ENCODE data around the gene ZNF260.
"Not testable (repeated sequence)": the region's sequence is repeated elsewhere in the genome, so short reads cannot be mapped to it uniquely, and the experiment has no call there.

Gene ZNF260

DNA sequence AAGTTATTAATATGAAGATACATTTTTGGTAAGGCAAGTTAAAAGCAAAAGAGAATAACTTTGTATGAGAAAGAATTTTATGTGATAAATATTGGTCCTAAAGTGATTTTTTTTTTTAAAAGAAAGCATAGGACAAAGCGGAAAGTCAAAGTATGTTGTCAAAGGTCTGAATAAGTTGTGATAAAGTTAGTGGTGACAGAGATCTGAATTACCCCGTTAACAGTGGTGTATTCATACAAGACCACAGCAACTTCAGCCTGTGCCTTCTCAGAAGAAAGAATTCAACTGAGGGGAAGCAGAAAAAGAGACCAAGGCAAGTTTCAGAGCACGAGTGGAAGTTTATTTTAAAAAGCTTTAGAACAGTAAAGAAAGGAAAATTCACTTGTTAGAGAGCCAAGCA lies 19.7 kb downstream of the ZNF260 start:
- DNase-seq (ENCODE audit: low spot score) = no peak
- Histone ChIP-seq H3K14ac (ENCODE audit: low read length) (no peak overlapping the region), H3K23ac (ENCODE audit: low read depth, low read length, poor library complexity) (no peak overlapping the region), H3K4ac (ENCODE audit: low read length) (no peak overlapping the region), H3K27me3 (ENCODE audit: control insufficient read depth in 3 of 3, insufficient read depth in 3 of 3, low read depth in 1 of 3, low read length in 3 of 3) (no peaks in the 10 kb centered on the region), H2BK12ac (ENCODE audit: low read length) (no peak overlapping the region), H3K9me3 (replicated peaks in 1 of 2; ENCODE audit: control insufficient read depth in 2 of 2, insufficient read depth in 1 of 2, low read depth in 1 of 2, low read length in 2 of 2) (peaks cover 11 to 56% of the 10 kb centered on the region in 2 donors), H3K9ac (ENCODE audit: low read depth, low read length, poor library complexity) (no peak overlapping the region), H3K4me2 (ENCODE audit: insufficient read depth, low read length, poor library complexity, severe bottlenecking) (no peak overlapping the region), H3K18ac (ENCODE audit: low read length) (no peak overlapping the region), H3K36me3 (replicated peaks in 1 of 2; ENCODE audit: control insufficient read depth in 2 of 2, insufficient read depth in 2 of 2, low read length in 2 of 2) (peaks cover 2 to 24% of the 10 kb centered on the region in 2 donors), H2AK5ac (ENCODE audit: low read depth, low read length) (no peak overlapping the region), H2AFZ (ENCODE audit: low read length) (no peak overlapping the region), H4K91ac (ENCODE audit: low read depth, low read length, poor library complexity) (no peak overlapping the region), H2BK5ac (ENCODE audit: low read length) (no peak overlapping the region), H3K27ac (replicated peaks; ENCODE audit: low read length) (no peak overlapping the region), H2BK120ac (ENCODE audit: low read depth, low read length) (no peak overlapping the region), H3K4me3 (ENCODE audit: low read length in 2 of 2) (no peak overlapping the region), H4K8ac (ENCODE audit: low read depth, low read length) (no peak overlapping the region), H3K79me1 (ENCODE audit: low read depth, low read length) (no peaks in the 10 kb centered on the region), H3K4me1 (ENCODE audit: control insufficient read depth in 2 of 2, insufficient read depth in 1 of 2, low read depth in 1 of 2, low read length in 2 of 2) (no peaks in the 10 kb centered on the region), H2BK15ac (ENCODE audit: low read length) (no peak overlapping the region)
- no CpG with 5 or more reads among the region's 3 CpGs for WGBS, 2 donors (ENCODE audit: extremely low coverage in 2 of 2, insufficient read length in 2 of 2, insufficient replicate concordance in 1 of 2)

DNA sequence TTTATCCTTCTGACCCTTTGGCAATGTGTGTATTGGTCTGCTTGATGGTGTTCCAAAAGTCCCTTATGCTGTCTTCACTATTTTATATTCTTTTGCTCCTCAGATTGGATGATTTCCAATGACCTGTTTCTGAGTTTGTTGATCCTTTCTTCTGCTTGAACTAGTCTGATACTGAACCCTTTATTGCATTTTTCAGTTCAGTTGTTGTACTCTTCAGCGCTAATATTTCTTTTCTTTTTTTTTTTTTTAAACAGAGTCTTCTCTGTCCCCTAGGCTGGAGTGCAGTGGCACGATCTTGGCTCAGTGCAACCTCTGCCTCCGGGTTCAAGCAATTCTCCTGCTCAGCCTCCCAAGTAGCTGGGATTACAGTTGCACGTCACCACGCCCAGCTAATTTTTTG lies 26.1 kb downstream of the ZNF260 start:
- Histone ChIP-seq H3K4ac (ENCODE audit: low read length) (no peak overlapping the region), H2AK5ac (ENCODE audit: low read depth, low read length) (no peak overlapping the region), H3K27ac (replicated peaks; ENCODE audit: low read length) (no peak overlapping the region), H2BK5ac (ENCODE audit: low read length) (no peak overlapping the region), H4K8ac (ENCODE audit: low read depth, low read length) (no peak overlapping the region), H3K9me3 (replicated peaks in 1 of 2; ENCODE audit: control insufficient read depth in 2 of 2, insufficient read depth in 1 of 2, low read depth in 1 of 2, low read length in 2 of 2) (peaks cover 15 to 20% of the 10 kb centered on the region in 2 donors), H3K36me3 (replicated peaks in 1 of 2; ENCODE audit: control insufficient read depth in 2 of 2, insufficient read depth in 2 of 2, low read length in 2 of 2) (no peaks in the 10 kb centered on the region), H3K23ac (ENCODE audit: low read depth, low read length, poor library complexity) (no peak overlapping the region), H3K14ac (ENCODE audit: low read length) (no peak overlapping the region), H2AFZ (ENCODE audit: low read length) (no peak overlapping the region), H3K4me2 (ENCODE audit: insufficient read depth, low read length, poor library complexity, severe bottlenecking) (no peak overlapping the region), H3K79me1 (ENCODE audit: low read depth, low read length) (no peaks in the 10 kb centered on the region), H3K18ac (ENCODE audit: low read length) (no peak overlapping the region), H4K91ac (ENCODE audit: low read depth, low read length, poor library complexity) (no peak overlapping the region), H3K9ac (ENCODE audit: low read depth, low read length, poor library complexity) (no peak overlapping the region), H2BK15ac (ENCODE audit: low read length) (no peak overlapping the region), H3K4me3 (ENCODE audit: low read length in 2 of 2) (no peak overlapping the region), H3K4me1 (ENCODE audit: control insufficient read depth in 2 of 2, insufficient read depth in 1 of 2, low read depth in 1 of 2, low read length in 2 of 2) (no peaks in the 10 kb centered on the region), H3K27me3 (ENCODE audit: control insufficient read depth in 3 of 3, insufficient read depth in 3 of 3, low read depth in 1 of 3, low read length in 3 of 3) (no peaks in the 10 kb centered on the region), H2BK120ac (ENCODE audit: low read depth, low read length) (no peak overlapping the region), H2BK12ac (ENCODE audit: low read length) (no peak overlapping the region)
- WGBS, 2 donors (ENCODE audit: extremely low coverage in 2 of 2, insufficient read length in 2 of 2, insufficient replicate concordance in 1 of 2) = no CpG with 5 or more reads among the region's 5 CpGs
- DNase-seq (ENCODE audit: low spot score) = no peak

DNA sequence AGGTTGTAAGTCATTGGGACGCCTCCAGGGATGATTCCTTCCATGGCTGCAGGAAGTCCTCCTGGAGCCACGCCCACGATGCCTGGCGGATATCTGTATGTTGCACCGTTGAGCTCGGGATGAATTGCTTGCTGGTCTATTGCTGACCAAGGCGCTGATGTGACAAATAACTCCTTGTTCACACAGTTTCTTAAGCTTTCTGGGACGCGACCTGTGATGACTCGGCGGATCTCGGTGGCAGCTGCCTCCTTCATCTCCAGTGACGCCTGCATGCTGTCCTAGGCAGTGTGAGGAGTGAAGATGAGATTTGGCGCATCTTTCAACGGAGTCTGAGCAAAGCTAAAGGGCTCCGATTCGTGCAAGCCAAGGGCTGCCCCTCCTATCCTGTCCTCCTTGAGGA lies 31.1 kb downstream of the ZNF260 start:
- no peak overlapping the region for H3K18ac ChIP-seq (ENCODE audit: low read length)
- no peak overlapping the region for H3K4ac ChIP-seq (ENCODE audit: low read length)
- no peak overlapping the region for H2AFZ ChIP-seq (ENCODE audit: low read length)
- peaks cover 14 to 19% of the 10 kb centered on the region in 2 donors for H3K9me3 ChIP-seq (replicated peaks in 1 of 2; ENCODE audit: control insufficient read depth in 2 of 2, insufficient read depth in 1 of 2, low read depth in 1 of 2, low read length in 2 of 2)
- no peak overlapping the region for H3K9ac ChIP-seq (ENCODE audit: low read depth, low read length, poor library complexity)
- H2BK120ac ChIP-seq (ENCODE audit: low read depth, low read length) = no peak overlapping the region
- no peak overlapping the region for H2BK5ac ChIP-seq (ENCODE audit: low read length)
- no peak overlapping the region for H3K14ac ChIP-seq (ENCODE audit: low read length)
- no peak overlapping the region for H4K8ac ChIP-seq (ENCODE audit: low read depth, low read length)
- no peak overlapping the region for H2BK15ac ChIP-seq (ENCODE audit: low read length)
- no peak for DNase-seq (ENCODE audit: low spot score)
- no peak overlapping the region for H4K91ac ChIP-seq (ENCODE audit: low read depth, low read length, poor library complexity)
- no peaks in the 10 kb centered on the region for H3K4me1 ChIP-seq (ENCODE audit: control insufficient read depth in 2 of 2, insufficient read depth in 1 of 2, low read depth in 1 of 2, low read length in 2 of 2)
- H3K4me2 ChIP-seq (ENCODE audit: insufficient read depth, low read length, poor library complexity, severe bottlenecking) = no peak overlapping the region
- no peaks in the 10 kb centered on the region for H3K36me3 ChIP-seq (replicated peaks in 1 of 2; ENCODE audit: control insufficient read depth in 2 of 2, insufficient read depth in 2 of 2, low read length in 2 of 2)
- no peak overlapping the region for H3K23ac ChIP-seq (ENCODE audit: low read depth, low read length, poor library complexity)
- H2AK5ac ChIP-seq (ENCODE audit: low read depth, low read length) = no peak overlapping the region
- H3K27ac ChIP-seq (replicated peaks; ENCODE audit: low read length) = no peak overlapping the region
- no CpG with 5 or more reads among the region's 17 CpGs for WGBS, 2 donors (ENCODE audit: extremely low coverage in 2 of 2, insufficient read length in 2 of 2, insufficient replicate concordance in 1 of 2)
- H2BK12ac ChIP-seq (ENCODE audit: low read length) = no peak overlapping the region
- no peak overlapping the region for H3K4me3 ChIP-seq (ENCODE audit: low read length in 2 of 2)
- no peaks in the 10 kb centered on the region for H3K27me3 ChIP-seq (ENCODE audit: control insufficient read depth in 3 of 3, insufficient read depth in 3 of 3, low read depth in 1 of 3, low read length in 3 of 3)
- peaks cover 2% of the 10 kb centered on the region for H3K79me1 ChIP-seq (ENCODE audit: low read depth, low read length)

DNA sequence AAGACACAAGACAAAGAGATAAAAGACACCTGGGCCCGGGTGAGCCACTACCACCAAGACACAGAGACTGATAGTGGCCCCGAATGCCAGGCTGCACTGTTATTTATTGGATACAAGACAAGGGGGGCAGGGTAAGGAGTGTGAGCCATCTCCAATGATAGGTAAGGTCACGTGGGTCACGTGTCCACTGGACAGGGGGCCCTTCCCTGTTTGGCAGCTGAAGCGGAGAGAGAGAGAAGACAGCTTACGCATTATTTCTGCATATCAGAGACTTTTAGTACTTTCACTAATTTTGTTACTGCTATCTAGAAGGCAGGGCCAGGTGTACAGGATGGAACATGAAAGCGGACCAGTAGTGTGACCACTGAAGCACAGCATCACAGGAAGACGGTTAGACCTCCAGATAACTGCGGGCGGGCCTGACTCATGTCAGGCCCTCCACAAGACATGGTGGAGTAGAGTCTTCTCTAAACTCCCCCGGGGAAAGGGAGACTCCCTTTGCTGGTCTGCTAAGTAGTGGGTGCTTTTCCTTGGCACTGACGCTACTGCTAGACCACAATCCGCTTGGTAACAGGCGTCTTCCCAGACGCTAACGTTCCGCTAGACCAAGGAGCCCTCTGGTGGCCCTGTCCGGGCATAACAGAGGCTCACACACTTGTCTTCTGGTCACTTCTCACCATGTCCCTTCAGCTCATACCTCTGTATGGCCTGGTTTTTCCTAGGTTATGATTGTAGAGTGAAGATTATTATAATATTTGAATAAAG lies 35.2 kb downstream of the ZNF260 start:
- H3K4me3 ChIP-seq (ENCODE audit: low read length in 2 of 2); H3K9ac ChIP-seq (ENCODE audit: low read depth, low read length, poor library complexity); DNase-seq (ENCODE audit: low spot score); H3K27ac ChIP-seq (replicated peaks; ENCODE audit: low read length); H3K27me3 ChIP-seq (ENCODE audit: control insufficient read depth in 3 of 3, insufficient read depth in 3 of 3, low read depth in 1 of 3, low read length in 3 of 3); H3K4me1 ChIP-seq (ENCODE audit: control insufficient read depth in 2 of 2, insufficient read depth in 1 of 2, low read depth in 1 of 2, low read length in 2 of 2); H3K4me2 ChIP-seq (ENCODE audit: insufficient read depth, low read length, poor library complexity, severe bottlenecking); H4K91ac ChIP-seq (ENCODE audit: low read depth, low read length, poor library complexity); H3K4ac ChIP-seq (ENCODE audit: low read length); H2BK120ac ChIP-seq (ENCODE audit: low read depth, low read length); H3K79me1 ChIP-seq (ENCODE audit: low read depth, low read length); H4K8ac ChIP-seq (ENCODE audit: low read depth, low read length); H2AK5ac ChIP-seq (ENCODE audit: low read depth, low read length); H3K18ac ChIP-seq (ENCODE audit: low read length); H3K23ac ChIP-seq (ENCODE audit: low read depth, low read length, poor library complexity); H2AFZ ChIP-seq (ENCODE audit: low read length); H2BK5ac ChIP-seq (ENCODE audit: low read length); H2BK15ac ChIP-seq (ENCODE audit: low read length); H2BK12ac ChIP-seq (ENCODE audit: low read length); H3K14ac ChIP-seq (ENCODE audit: low read length); H3K36me3 ChIP-seq (replicated peaks in 1 of 2; ENCODE audit: control insufficient read depth in 2 of 2, insufficient read depth in 2 of 2, low read length in 2 of 2): not testable (repeated sequence)
- H3K9me3 ChIP-seq (replicated peaks in 1 of 2; ENCODE audit: control insufficient read depth in 2 of 2, insufficient read depth in 1 of 2, low read depth in 1 of 2, low read length in 2 of 2) = peaks cover 19 to 20% of the 10 kb centered on the region in 2 donors
- no CpG with 5 or more reads among the region's 18 CpGs for WGBS, 2 donors (ENCODE audit: extremely low coverage in 2 of 2, insufficient read length in 2 of 2, insufficient replicate concordance in 1 of 2)
